ENCODE results near the gene ARMC6.

DNA sequence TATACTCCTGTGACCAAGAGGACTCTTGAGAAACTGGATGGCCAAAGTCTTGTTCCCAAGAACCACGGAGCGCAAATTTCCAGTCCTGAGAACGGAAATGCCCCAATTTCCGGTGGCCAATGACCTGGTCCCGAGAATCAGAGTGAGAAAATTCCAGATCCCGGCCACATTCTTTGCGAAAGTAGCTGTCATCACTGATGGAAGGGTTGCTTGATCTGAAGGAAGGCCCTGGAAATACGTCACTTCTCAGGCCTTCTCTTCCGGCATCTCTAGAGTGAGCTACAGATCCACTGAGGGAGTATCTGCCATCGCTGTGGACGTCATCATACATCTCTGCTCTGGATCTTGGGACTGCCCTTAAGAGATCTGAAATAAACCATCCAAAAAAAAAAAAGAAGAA, 7.5 kb upstream of the ARMC6 start:
- TF ChIP-seq POLR2A (IDR thresholded peaks at IDR 0.05) (no peak), POLR2AphosphoS5 (IDR thresholded peaks at IDR 0.05) (no peak)
- TF ChIP-seq, protein P1, sequence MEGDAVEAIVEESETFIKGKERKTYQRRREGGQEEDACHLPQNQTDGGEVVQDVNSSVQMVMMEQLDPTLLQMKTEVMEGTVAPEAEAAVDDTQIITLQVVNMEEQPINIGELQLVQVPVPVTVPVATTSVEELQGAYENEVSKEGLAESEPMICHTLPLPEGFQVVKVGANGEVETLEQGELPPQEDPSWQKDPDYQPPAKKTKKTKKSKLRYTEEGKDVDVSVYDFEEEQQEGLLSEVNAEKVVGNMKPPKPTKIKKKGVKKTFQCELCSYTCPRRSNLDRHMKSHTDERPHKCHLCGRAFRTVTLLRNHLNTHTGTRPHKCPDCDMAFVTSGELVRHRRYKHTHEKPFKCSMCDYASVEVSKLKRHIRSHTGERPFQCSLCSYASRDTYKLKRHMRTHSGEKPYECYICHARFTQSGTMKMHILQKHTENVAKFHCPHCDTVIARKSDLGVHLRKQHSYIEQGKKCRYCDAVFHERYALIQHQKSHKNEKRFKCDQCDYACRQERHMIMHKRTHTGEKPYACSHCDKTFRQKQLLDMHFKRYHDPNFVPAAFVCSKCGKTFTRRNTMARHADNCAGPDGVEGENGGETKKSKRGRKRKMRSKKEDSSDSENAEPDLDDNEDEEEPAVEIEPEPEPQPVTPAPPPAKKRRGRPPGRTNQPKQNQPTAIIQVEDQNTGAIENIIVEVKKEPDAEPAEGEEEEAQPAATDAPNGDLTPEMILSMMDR (IDR thresholded peaks at IDR 0.05), result no peak

Data from gastroesophageal sphincter (tissue), 3 donors.